ENCODE results near the gene SNAPC1.
"Not testable (repeated sequence)": the region's sequence is repeated elsewhere in the genome, so short reads cannot be mapped to it uniquely, and the experiment has no call there.

Gene SNAPC1

DNA sequence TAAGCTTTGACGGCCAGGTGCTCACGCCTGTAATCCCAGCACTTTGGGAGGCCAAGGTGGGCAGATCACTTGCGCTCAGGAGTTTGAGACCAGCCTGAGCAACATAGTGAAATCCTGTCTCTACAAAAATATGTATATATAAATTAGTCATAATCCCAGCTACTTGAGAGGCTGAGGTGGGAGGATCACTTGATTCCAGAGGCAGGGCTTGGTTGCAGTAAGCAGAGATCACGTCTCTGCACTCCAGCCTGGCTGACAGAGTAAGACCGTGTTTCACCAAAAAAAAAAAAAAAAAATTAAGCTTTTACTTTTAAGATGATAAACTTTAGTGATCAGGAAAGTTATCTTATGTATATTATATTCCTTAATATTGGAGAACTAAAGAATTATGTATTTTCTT is 18.0 kb upstream of the SNAPC1 start:
- H3K79me2 ChIP-seq (ENCODE audit: insufficient read depth, low read length), result peaks cover 28% of the 10 kb centered on the region; the same call in 1 of the 2 replicates
- H3K9me3 ChIP-seq (ENCODE audit: low read length), result no peaks in the 10 kb centered on the region
- TF ChIP-seq, protein P1, sequence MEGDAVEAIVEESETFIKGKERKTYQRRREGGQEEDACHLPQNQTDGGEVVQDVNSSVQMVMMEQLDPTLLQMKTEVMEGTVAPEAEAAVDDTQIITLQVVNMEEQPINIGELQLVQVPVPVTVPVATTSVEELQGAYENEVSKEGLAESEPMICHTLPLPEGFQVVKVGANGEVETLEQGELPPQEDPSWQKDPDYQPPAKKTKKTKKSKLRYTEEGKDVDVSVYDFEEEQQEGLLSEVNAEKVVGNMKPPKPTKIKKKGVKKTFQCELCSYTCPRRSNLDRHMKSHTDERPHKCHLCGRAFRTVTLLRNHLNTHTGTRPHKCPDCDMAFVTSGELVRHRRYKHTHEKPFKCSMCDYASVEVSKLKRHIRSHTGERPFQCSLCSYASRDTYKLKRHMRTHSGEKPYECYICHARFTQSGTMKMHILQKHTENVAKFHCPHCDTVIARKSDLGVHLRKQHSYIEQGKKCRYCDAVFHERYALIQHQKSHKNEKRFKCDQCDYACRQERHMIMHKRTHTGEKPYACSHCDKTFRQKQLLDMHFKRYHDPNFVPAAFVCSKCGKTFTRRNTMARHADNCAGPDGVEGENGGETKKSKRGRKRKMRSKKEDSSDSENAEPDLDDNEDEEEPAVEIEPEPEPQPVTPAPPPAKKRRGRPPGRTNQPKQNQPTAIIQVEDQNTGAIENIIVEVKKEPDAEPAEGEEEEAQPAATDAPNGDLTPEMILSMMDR (IDR thresholded peaks at IDR 0.05; ENCODE audit: low read length), result no peak
- TF ChIP-seq EZH2 (IDR thresholded peaks at IDR 0.05; ENCODE audit: borderline replicate concordance, low read length), result no peak
- H3F3A ChIP-seq (ENCODE audit: insufficient read depth, low read length), result no peaks in the 10 kb centered on the region; the same call in 1 of the 2 replicates
- no peak overlapping the region for H3K4me2 ChIP-seq (ENCODE audit: low read length)
- H3K27ac ChIP-seq (ENCODE audit: low read depth, low read length, poor library complexity, severe bottlenecking), result no peak overlapping the region
- peaks cover 32% of the 10 kb centered on the region for H3K4me1 ChIP-seq (ENCODE audit: insufficient read depth, low read length, severe bottlenecking)
- H3K9ac ChIP-seq (ENCODE audit: low read length), result no peak overlapping the region
- no peaks in the 10 kb centered on the region for H3K9me2 ChIP-seq (ENCODE audit: low read depth, low read length)
- H4K20me1 ChIP-seq (ENCODE audit: insufficient read depth, low read length), result no peaks in the 10 kb centered on the region
- H3K27me3 ChIP-seq (ENCODE audit: insufficient read depth, low read length), result no peaks in the 10 kb centered on the region
- H3K4me3 ChIP-seq (ENCODE audit: low read depth, low read length, poor library complexity, severe bottlenecking), result no peak overlapping the region
- no peak overlapping the region for H2AFZ ChIP-seq (ENCODE audit: low read length)
- peaks cover 100% of the 10 kb centered on the region for H3K36me3 ChIP-seq (ENCODE audit: insufficient read depth, low read length)

DNA sequence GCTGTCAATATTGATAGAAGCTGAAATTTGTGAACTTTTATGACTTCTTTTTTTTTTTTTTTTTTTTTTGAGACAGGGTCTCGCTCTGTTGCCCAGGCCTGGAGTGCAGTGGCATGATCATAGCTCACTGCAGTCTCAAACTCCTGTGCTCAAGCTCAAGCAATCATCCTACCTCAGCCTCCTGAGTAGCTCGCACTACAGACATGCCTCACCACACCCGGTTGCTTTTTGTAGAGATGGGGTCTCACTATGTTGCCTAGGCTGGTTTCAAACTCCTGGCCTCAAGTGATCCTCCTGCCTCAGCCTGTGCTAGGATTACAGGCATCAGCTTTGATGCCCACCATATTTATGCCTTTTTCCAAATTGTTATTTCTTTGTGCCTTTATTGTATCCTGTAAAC is 15.9 kb upstream of the SNAPC1 start:
- H3K36me3 ChIP-seq (ENCODE audit: insufficient read depth, low read length), result peaks cover 81% of the 10 kb centered on the region
- not testable (repeated sequence) for H3K9me3 ChIP-seq (ENCODE audit: low read length); H3K4me3 ChIP-seq (ENCODE audit: low read depth, low read length, poor library complexity, severe bottlenecking); H3K9ac ChIP-seq (ENCODE audit: low read length); H4K20me1 ChIP-seq (ENCODE audit: insufficient read depth, low read length); H3K4me2 ChIP-seq (ENCODE audit: low read length); H2AFZ ChIP-seq (ENCODE audit: low read length); H3F3A ChIP-seq (ENCODE audit: insufficient read depth, low read length); H3K9me2 ChIP-seq (ENCODE audit: low read depth, low read length); H3K27me3 ChIP-seq (ENCODE audit: insufficient read depth, low read length)
- H3K27ac ChIP-seq (ENCODE audit: low read depth, low read length, poor library complexity, severe bottlenecking), result peak overlapping the region; percentile 53
- peaks cover 53% of the 10 kb centered on the region for H3K4me1 ChIP-seq (ENCODE audit: insufficient read depth, low read length, severe bottlenecking)
- H3K79me2 ChIP-seq (ENCODE audit: insufficient read depth, low read length), result peaks cover 19% of the 10 kb centered on the region; the same call in 1 of the 2 replicates

DNA sequence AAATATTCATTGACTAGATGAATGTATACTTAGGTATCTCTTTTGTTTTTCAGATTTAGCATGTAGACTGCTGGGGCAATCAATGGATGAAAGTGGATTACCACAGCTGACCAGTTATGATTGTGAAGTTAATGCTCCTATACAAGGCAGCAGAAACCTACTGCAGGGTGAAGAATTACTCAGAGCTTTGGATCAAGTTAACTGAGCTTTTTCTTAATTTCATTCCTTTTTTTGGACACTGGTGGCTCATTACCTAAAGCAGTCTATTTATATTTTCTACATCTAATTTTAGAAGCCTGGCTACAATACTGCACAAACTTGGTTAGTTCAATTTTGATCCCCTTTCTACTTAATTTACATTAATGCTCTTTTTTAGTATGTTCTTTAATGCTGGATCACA is 15.3 kb upstream of the SNAPC1 start:
- Histone ChIP-seq H3K4me1 (ENCODE audit: insufficient read depth, low read length, severe bottlenecking) (peaks cover 58% of the 10 kb centered on the region), H3K4me3 (ENCODE audit: low read depth, low read length, poor library complexity, severe bottlenecking) (no peak overlapping the region), H3K36me3 (ENCODE audit: insufficient read depth, low read length) (peaks cover 76% of the 10 kb centered on the region), H2AFZ (ENCODE audit: low read length) (no peak overlapping the region), H3K79me2 (ENCODE audit: insufficient read depth, low read length) (peaks cover 19% of the 10 kb centered on the region; the same call in 1 of the 2 replicates), H3K27me3 (ENCODE audit: insufficient read depth, low read length) (no peaks in the 10 kb centered on the region), H3K4me2 (ENCODE audit: low read length) (no peak overlapping the region; the same call in 1 of the 2 replicates), H4K20me1 (ENCODE audit: insufficient read depth, low read length) (no peaks in the 10 kb centered on the region), H3F3A (ENCODE audit: insufficient read depth, low read length) (no peaks in the 10 kb centered on the region), H3K9me2 (ENCODE audit: low read depth, low read length) (no peaks in the 10 kb centered on the region), H3K9ac (ENCODE audit: low read length) (no peak overlapping the region; the same call in 1 of the 2 replicates), H3K27ac (ENCODE audit: low read depth, low read length, poor library complexity, severe bottlenecking) (peak overlapping the region; percentile 53), H3K9me3 (ENCODE audit: low read length) (no peaks in the 10 kb centered on the region)
- TF ChIP-seq, protein P1 (IDR thresholded peaks at IDR 0.05; ENCODE audit: low read length), result no peak
- TF ChIP-seq EZH2 (IDR thresholded peaks at IDR 0.05; ENCODE audit: borderline replicate concordance, low read length), result no peak

DNA sequence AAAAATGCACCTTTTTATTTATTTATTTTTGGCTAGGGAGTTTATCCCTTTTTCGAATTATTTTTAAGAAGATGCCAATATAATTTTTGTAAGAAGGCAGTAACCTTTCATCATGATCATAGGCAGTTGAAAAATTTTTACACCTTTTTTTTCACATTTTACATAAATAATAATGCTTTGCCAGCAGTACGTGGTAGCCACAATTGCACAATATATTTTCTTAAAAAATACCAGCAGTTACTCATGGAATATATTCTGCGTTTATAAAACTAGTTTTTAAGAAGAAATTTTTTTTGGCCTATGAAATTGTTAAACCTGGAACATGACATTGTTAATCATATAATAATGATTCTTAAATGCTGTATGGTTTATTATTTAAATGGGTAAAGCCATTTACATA is 14.9 kb upstream of the SNAPC1 start:
- Histone ChIP-seq H3K36me3 (ENCODE audit: insufficient read depth, low read length) (peaks cover 71% of the 10 kb centered on the region), H3K9ac (ENCODE audit: low read length) (no peak overlapping the region; the same call in 1 of the 2 replicates), H3K4me2 (ENCODE audit: low read length) (no peak overlapping the region; the same call in 1 of the 2 replicates), H3K9me2 (ENCODE audit: low read depth, low read length) (no peaks in the 10 kb centered on the region), H3K9me3 (ENCODE audit: low read length) (no peaks in the 10 kb centered on the region), H2AFZ (ENCODE audit: low read length) (no peak overlapping the region), H3K27ac (ENCODE audit: low read depth, low read length, poor library complexity, severe bottlenecking) (peak overlapping the region; percentile 53), H3K27me3 (ENCODE audit: insufficient read depth, low read length) (no peaks in the 10 kb centered on the region), H3K79me2 (ENCODE audit: insufficient read depth, low read length) (peaks cover 19% of the 10 kb centered on the region; the same call in 1 of the 2 replicates), H3F3A (ENCODE audit: insufficient read depth, low read length) (no peaks in the 10 kb centered on the region), H4K20me1 (ENCODE audit: insufficient read depth, low read length) (no peaks in the 10 kb centered on the region), H3K4me3 (ENCODE audit: low read depth, low read length, poor library complexity, severe bottlenecking) (no peak overlapping the region), H3K4me1 (ENCODE audit: insufficient read depth, low read length, severe bottlenecking) (peaks cover 63% of the 10 kb centered on the region)
- TF ChIP-seq, protein P1 (IDR thresholded peaks at IDR 0.05; ENCODE audit: low read length), result no peak
- TF ChIP-seq EZH2 (IDR thresholded peaks at IDR 0.05; ENCODE audit: borderline replicate concordance, low read length), result no peak

All from OCI-LY1 (cell line).